Prostate gland (tissue), 2 donors: ENCODE results near the gene MTFMT.

Source experiments
- CTCF ChIP-seq, 4 experiments: fragments of 200-600 bp in 2 of 4; fragments of 450-650 bp in 2 of 4; sonication (generic) in 2 of 4; IDR thresholded peaks; 1 replicate in 3 of 4; 2 replicates in 1 of 4; pipeline ENCODE4 v1.5.1; 2016 to 2019; ENCODE audit warnings: antibody characterized with exemption in 4 of 4, mild to moderate bottlenecking in 2 of 4, moderate library complexity in 2 of 4
- POLR2A ChIP-seq: fragments of 450-650 bp; IDR thresholded peaks from one replicate; pipeline ENCODE4 v1.6.1; 2016; ENCODE audit warnings: antibody characterized with exemption, mild to moderate bottlenecking
- POLR2AphosphoS5 ChIP-seq: sonication (generic); formaldehyde crosslinking; IDR thresholded peaks from one replicate; pipeline ENCODE4 v1.6.1; 2017; ENCODE audit warnings: antibody characterized with exemption

GRCh38 chr15:64993290-64993689 lies 36.1 kb downstream of the MTFMT start:
- no peak for TF ChIP-seq CTCF (IDR thresholded peaks at IDR 0.05)
- no peak for TF ChIP-seq POLR2AphosphoS5
- TF ChIP-seq POLR2A = no peak
